ENCODE results near the gene ZC3H12D. TPM values are rescaled to one million over a fixed set of nuclear protein-coding genes. Genes with fewer than 3 reads are reported as not detected.

ZC3H12D gene
- total RNA-seq, 2 donors from 2014 or later, result 4.3 to 4.9 TPM

- H3K4me1 ChIP-seq, result peaks cover 18% of the 10 kb centered on the region
- H3K9ac ChIP-seq (ENCODE audit: low read depth in 2 of 2, low read length in 2 of 2), result peak overlapping the region; percentile 17 to 65
- H3K36me3 ChIP-seq, result no peaks in the 10 kb centered on the region
- H3K9me3 ChIP-seq, result no peaks in the 10 kb centered on the region
- H3K4me3 ChIP-seq, result no peak overlapping the region
- no peak for DNase-seq
- H3K27me3 ChIP-seq, result no peaks in the 10 kb centered on the region
- no peak for TF ChIP-seq CTCF (IDR thresholded peaks at IDR 0.05)
- peak overlapping the region; percentile 39 for H3K27ac ChIP-seq
- intact Hi-C loops (cut with DNase I), result no loop called here
Measured at GRCh38 chr6:149474108-149474935, 10.5 kb downstream of the ZC3H12D start.

DNA sequence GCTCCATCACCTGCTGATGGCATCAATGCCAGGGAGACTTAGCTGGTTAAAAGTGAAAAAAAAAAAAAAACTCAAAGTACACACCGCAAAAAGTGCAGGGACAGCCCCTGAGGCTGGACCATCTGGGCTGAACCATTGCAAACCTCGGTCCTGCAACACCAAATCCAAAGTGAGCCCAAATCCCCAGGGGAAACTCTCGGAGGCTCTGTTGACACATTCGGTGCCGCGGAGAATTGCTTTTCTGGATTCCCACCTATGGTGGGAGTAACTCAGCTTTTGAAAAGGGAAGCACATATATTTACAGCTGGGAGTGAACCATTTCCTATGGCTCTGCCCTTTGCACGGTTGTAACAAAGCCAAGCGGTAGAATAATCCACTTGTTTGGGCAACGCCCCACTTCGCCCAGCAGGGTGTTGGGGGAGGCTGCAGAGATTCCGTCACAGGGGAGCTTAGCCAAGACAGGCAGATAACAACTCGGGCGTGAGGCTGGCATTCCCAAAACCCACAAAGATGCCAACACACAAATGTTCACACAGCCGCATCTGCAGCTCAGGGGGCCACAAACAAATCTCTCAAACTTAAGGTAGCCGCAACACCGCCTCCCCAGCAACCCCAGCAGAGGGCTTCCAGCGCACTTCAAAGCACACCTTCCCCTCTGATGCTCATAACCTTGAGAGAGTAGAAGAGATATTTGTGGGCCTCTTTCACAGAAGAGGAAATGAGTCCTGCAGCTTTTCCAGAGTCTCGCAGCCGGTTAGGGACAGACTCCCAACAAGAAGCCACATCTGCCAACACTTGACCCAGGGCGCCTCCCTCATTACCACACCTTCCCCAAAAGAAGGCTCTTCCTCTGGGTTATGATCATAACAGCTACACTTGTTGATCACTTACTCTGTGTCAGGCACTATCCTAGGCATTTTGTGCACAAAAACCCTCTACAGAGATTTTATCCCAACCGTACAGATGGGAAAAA is 11.4 kb downstream of the ZC3H12D start:
- peaks cover 18% of the 10 kb centered on the region for H3K4me1 ChIP-seq
- H3K4me3 ChIP-seq, result no peak overlapping the region
- H3K9me3 ChIP-seq, result no peaks in the 10 kb centered on the region
- peak; percentile 92 for DNase-seq
- H3K27me3 ChIP-seq, result no peaks in the 10 kb centered on the region
- no peak for TF ChIP-seq CTCF (IDR thresholded peaks at IDR 0.05)
- peak overlapping the region; percentile 8 to 65 for H3K9ac ChIP-seq (ENCODE audit: low read depth in 2 of 2, low read length in 2 of 2)
- intact Hi-C loops (cut with DNase I), result no loop called here
- H3K36me3 ChIP-seq, result no peaks in the 10 kb centered on the region
- peak overlapping the region; percentile 39 for H3K27ac ChIP-seq

DNA sequence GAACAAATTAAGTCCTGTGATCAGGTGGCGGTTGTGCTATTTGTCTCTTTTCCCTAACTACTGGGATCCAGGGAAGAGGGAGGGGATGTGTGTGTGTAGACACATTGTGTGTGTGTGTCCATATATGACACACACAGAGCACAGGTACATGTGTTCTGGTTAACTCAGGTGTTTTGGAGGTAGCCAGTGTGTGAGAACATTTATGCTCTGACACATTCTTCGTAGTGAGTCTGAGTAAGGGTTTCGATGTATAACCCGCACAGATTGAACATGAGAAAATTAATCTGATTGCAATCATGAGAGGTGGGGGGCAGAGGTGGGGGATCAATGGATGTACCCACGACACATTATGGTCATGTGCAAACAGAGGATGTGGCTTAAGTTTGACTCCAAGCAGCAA is 12.6 kb downstream of the ZC3H12D start:
- Histone ChIP-seq H3K36me3 (no peaks in the 10 kb centered on the region), H3K27ac (no peak overlapping the region), H3K4me1 (peaks cover 18% of the 10 kb centered on the region), H3K27me3 (no peaks in the 10 kb centered on the region), H3K4me3 (no peak overlapping the region), H3K9me3 (no peaks in the 10 kb centered on the region), H3K9ac (ENCODE audit: low read depth in 2 of 2, low read length in 2 of 2) (no peak overlapping the region)
- intact Hi-C loops (cut with DNase I), result no loop called here
- DNase-seq, result no peak
- no peak for TF ChIP-seq CTCF (IDR thresholded peaks at IDR 0.05)

DNA sequence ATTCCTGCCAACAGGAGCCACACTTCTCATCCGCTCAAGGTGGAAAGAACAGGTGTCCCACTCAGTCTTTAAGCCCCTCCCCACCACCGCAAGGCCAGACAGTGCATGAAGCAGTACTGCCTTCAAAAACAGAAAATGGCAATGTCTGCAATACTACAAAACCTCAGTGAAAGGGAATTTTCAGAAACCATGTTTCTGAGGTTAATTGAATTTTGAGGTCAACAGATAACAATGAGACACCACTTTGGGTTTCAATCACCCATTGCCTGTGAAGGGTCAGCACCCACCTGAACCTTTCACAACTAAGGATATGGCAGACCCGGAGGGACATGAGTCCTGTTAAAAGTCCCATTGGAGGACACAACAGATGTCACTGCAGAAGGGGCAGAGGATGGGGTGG is 13.0 kb downstream of the ZC3H12D start:
- intact Hi-C loops (cut with DNase I), result no loop called here
- no peak for TF ChIP-seq CTCF (IDR thresholded peaks at IDR 0.05)
- H3K4me3 ChIP-seq, result no peak overlapping the region
- H3K9ac ChIP-seq (ENCODE audit: low read depth in 2 of 2, low read length in 2 of 2), result no peak overlapping the region
- no peaks in the 10 kb centered on the region for H3K36me3 ChIP-seq
- H3K27ac ChIP-seq, result no peak overlapping the region
- DNase-seq, result no peak
- H3K9me3 ChIP-seq, result no peaks in the 10 kb centered on the region
- no peaks in the 10 kb centered on the region for H3K27me3 ChIP-seq
- peaks cover 18% of the 10 kb centered on the region for H3K4me1 ChIP-seq

- H3K4me3 ChIP-seq, result no peak overlapping the region
- H3K4me1 ChIP-seq, result peaks cover 18% of the 10 kb centered on the region
- intact Hi-C loops (cut with DNase I), result no loop called here
- no peak overlapping the region for H3K9ac ChIP-seq (ENCODE audit: low read depth in 2 of 2, low read length in 2 of 2)
- no peak for DNase-seq
- no peaks in the 10 kb centered on the region for H3K27me3 ChIP-seq
- no peak for TF ChIP-seq CTCF (IDR thresholded peaks at IDR 0.05)
- no peaks in the 10 kb centered on the region for H3K9me3 ChIP-seq
- H3K27ac ChIP-seq, result no peak overlapping the region
- H3K36me3 ChIP-seq, result no peaks in the 10 kb centered on the region
Measured at GRCh38 chr6:149470948-149471347, 13.9 kb downstream of the ZC3H12D start.
